Spinal cord (tissue), 10 donors: ENCODE results near the gene RAPGEF3. TPM values are rescaled to one million over a fixed set of nuclear protein-coding genes. Genes with fewer than 3 reads are reported as not detected.

Experiments
- DNase-seq, 6 donors: peaks; one replicate each; pipeline versions ENCODE4 v3.0.0 to v3.0.0-alpha.2; 2013 to 2015; ENCODE audit warnings: low spot score in 6 of 6, low read depth in 4 of 6
- H3K27ac ChIP-seq: one replicate; pipeline ENCODE4 v1.5.1; 2013; ENCODE audit warnings: low read depth, low read length, control low read depth
- H3K27me3 ChIP-seq: one replicate; pipeline ENCODE4 v1.6.1; 2013; ENCODE audit warnings: low read length; ENCODE audit not compliant: control insufficient read depth, insufficient read depth
- H3K36me3 ChIP-seq: one replicate; pipeline ENCODE4 v1.6.1; 2013; ENCODE audit warnings: low read length; ENCODE audit not compliant: control insufficient read depth, insufficient read depth
- H3K4me1 ChIP-seq: one replicate; pipeline ENCODE4 v1.6.1; 2013; ENCODE audit warnings: low read length; ENCODE audit not compliant: control insufficient read depth, insufficient read depth
- H3K4me3 ChIP-seq: one replicate; pipeline ENCODE4 v1.5.1; 2013; ENCODE audit warnings: low read depth, low read length, control low read depth
- H3K9me3 ChIP-seq: one replicate; pipeline ENCODE4 v1.6.1; 2013; ENCODE audit warnings: low read length; ENCODE audit not compliant: control insufficient read depth, insufficient read depth
- WGBS: methylation state at CpG from one replicate; pipeline ENCODE4 v1.1.5; 2013; ENCODE audit warnings: missing lambda C conversion rate; ENCODE audit not compliant: insufficient coverage; 5-methylcytosine and 5-hydroxymethylcytosine counted together
- polyA plus RNA-seq, 2 donors: library from polyadenylated mRNA; unstranded; fragments of 120-200 nt; gene quantifications; one replicate each; pipeline ENCODE4 v1.2.1, GENCODE V29; 2013; ENCODE audit not compliant: insufficient read length in 2 of 2
- total RNA-seq, 2 donors: library from RNA; depleted of rRNA in 1 of 2; stranded (reverse); fragments of 120-200 nt in 1 of 2; fragments of >200 nt in 1 of 2; gene quantifications; one replicate each; pipeline versions ENCODE4 v1.2.3 to v1.2.4, GENCODE V29; 2013 to 2014
- donor health status: healthy.

Gene RAPGEF3
- total and polyA plus RNA-seq, 4 donors, result 15.0 to 39.1 (median 21.2) TPM

GRCh38 chr12:47729233-47729632, 29.4 kb downstream of the RAPGEF3 start:
- Histone ChIP-seq H3K27me3 (no peaks in the 10 kb centered on the region), H3K4me3 (no peak overlapping the region), H3K9me3 (no peaks in the 10 kb centered on the region), H3K4me1 (peaks cover 7% of the 10 kb centered on the region), H3K36me3 (no peaks in the 10 kb centered on the region), H3K27ac (no peak overlapping the region)
- WGBS, result 88% methylated on average over 2 of the region's 3 CpGs
- no peak for DNase-seq

- Histone ChIP-seq H3K9me3 (no peaks in the 10 kb centered on the region), H3K27ac (no peak overlapping the region), H3K36me3 (no peaks in the 10 kb centered on the region), H3K4me3 (no peak overlapping the region), H3K4me1 (peaks cover 18% of the 10 kb centered on the region), H3K27me3 (no peaks in the 10 kb centered on the region)
- DNase-seq, result no peak
- no CpG with 5 or more reads among the region's 5 CpGs for WGBS
Observed at GRCh38 chr12:47725893-47726292, 32.8 kb downstream of the RAPGEF3 start.

GRCh38 chr12:47725091-47725772, 33.4 kb downstream of the RAPGEF3 start, which contains the start of gene ENDOU:
ENDOU (minus strand) TSS chr12:47725490; CDS start chr12:47725413, 77 bp downstream.
- WGBS, result 83% methylated on average over 8 of the region's 8 CpGs
- H3K27ac ChIP-seq, result no peak within 1 kb of the TSS

GRCh38 chr12:47722941-47723631, 35.6 kb downstream of the RAPGEF3 start:
- H3K4me1 ChIP-seq, result peaks cover 17% of the 10 kb centered on the region
- H3K4me3 ChIP-seq, result no peak overlapping the region
- H3K27me3 ChIP-seq, result no peaks in the 10 kb centered on the region
- H3K27ac ChIP-seq, result peak overlapping the region; percentile 70
- WGBS, result 56% methylated on average over 5 of the region's 5 CpGs
- H3K9me3 ChIP-seq, result no peaks in the 10 kb centered on the region
- H3K36me3 ChIP-seq, result no peaks in the 10 kb centered on the region
- peak in 2 of 6 donors; percentile 53 to 82 for DNase-seq

More at GRCh38 chr12:47725091-47725772, 33.4 kb downstream of the RAPGEF3 start, which contains the start of gene ENDOU:
- Histone ChIP-seq H3K36me3 (no peaks in the 10 kb centered on the region), H3K9me3 (no peaks in the 10 kb centered on the region), H3K27me3 (no peaks in the 10 kb centered on the region), H3K4me3 (no peak within 1 kb of the TSS), H3K4me1 (peaks cover 18% of the 10 kb centered on the region)
- no peak for DNase-seq

- no peak for DNase-seq
- H3K27ac ChIP-seq, result peak overlapping the region; percentile 70
- H3K4me3 ChIP-seq, result no peak overlapping the region
- no peaks in the 10 kb centered on the region for H3K9me3 ChIP-seq
- H3K36me3 ChIP-seq, result no peaks in the 10 kb centered on the region
- H3K27me3 ChIP-seq, result no peaks in the 10 kb centered on the region
- peaks cover 25% of the 10 kb centered on the region for H3K4me1 ChIP-seq
- 44% methylated on average over 4 of the region's 7 CpGs for WGBS
Observed at GRCh38 chr12:47722136-47722834, 36.4 kb downstream of the RAPGEF3 start.

GRCh38 chr12:47721431-47721973, 37.2 kb downstream of the RAPGEF3 start:
- Histone ChIP-seq H3K27ac (no peak overlapping the region), H3K36me3 (no peaks in the 10 kb centered on the region), H3K27me3 (no peaks in the 10 kb centered on the region), H3K4me3 (no peak overlapping the region), H3K4me1 (peaks cover 27% of the 10 kb centered on the region), H3K9me3 (no peaks in the 10 kb centered on the region)
- DNase-seq, result no peak
- WGBS, result 63% methylated on average over 2 of the region's 9 CpGs

- Histone ChIP-seq H3K4me3 (no peak overlapping the region), H3K4me1 (peaks cover 44% of the 10 kb centered on the region), H3K27ac (peak overlapping the region; percentile 75), H3K27me3 (no peaks in the 10 kb centered on the region), H3K36me3 (no peaks in the 10 kb centered on the region), H3K9me3 (no peaks in the 10 kb centered on the region)
- DNase-seq, result no peak
- WGBS, result no CpG with 5 or more reads among the region's 1 CpG
Observed at GRCh38 chr12:47718531-47718930, 40.1 kb downstream of the RAPGEF3 start.

GRCh38 chr12:47717443-47718193, 41.1 kb downstream of the RAPGEF3 start:
- Histone ChIP-seq H3K4me1 (peaks cover 39% of the 10 kb centered on the region), H3K4me3 (no peak overlapping the region), H3K27ac (peak overlapping the region; percentile 75), H3K36me3 (no peaks in the 10 kb centered on the region), H3K27me3 (no peaks in the 10 kb centered on the region), H3K9me3 (no peaks in the 10 kb centered on the region)
- DNase-seq, result peak in 2 of 6 donors; percentile 78 to 86
- 17% methylated on average over 13 of the region's 13 CpGs for WGBS

- no peaks in the 10 kb centered on the region for H3K27me3 ChIP-seq
- H3K36me3 ChIP-seq, result no peaks in the 10 kb centered on the region
- no peak overlapping the region for H3K4me3 ChIP-seq
- no peak for DNase-seq
- no peaks in the 10 kb centered on the region for H3K9me3 ChIP-seq
- H3K4me1 ChIP-seq, result peaks cover 33% of the 10 kb centered on the region
- peak overlapping the region; percentile 75 for H3K27ac ChIP-seq
- 75% methylated on average over 5 of the region's 6 CpGs for WGBS
Observed at GRCh38 chr12:47717046-47717442, 41.6 kb downstream of the RAPGEF3 start.
